BJ (cell line): Measurements from ENCODE around the gene WDFY3. TPM values are rescaled to one million over a fixed set of nuclear protein-coding genes. Genes with fewer than 3 reads are reported as not detected.

ENCODE experiments used
- CTCF ChIA-PET: fragments of 350-600 bp; formaldehyde crosslinking; extraction: SDS; loops from one replicate; lab custom pipeline; 2021; ENCODE audit warnings: antibody characterized with exemption, inconsistent platforms; lab: Yijun Ruan, JAX
- POLR2A ChIA-PET: fragments of 300-600 bp; sonication (Branson Sonifier 250); formaldehyde crosslinking; extraction: SDS; loops from one replicate; lab custom pipeline; 2021; ENCODE audit warnings: antibody characterized with exemption; lab: Charles Lee
- DNase-seq: peaks from one replicate; pipeline ENCODE4 v3.0.0-alpha.2; 2011; ENCODE audit warnings: low read depth
- H3K27me3 ChIP-seq: 2 replicates; pipeline ENCODE4 v1.6.0; 2011; ENCODE audit warnings: low read length; ENCODE audit not compliant: control insufficient read depth, insufficient read depth
- H3K36me3 ChIP-seq: 2 replicates; pipeline ENCODE4 v1.5.1; 2011; ENCODE audit warnings: low read length; ENCODE audit not compliant: control insufficient read depth, insufficient read depth
- H3K4me3 ChIP-seq: 2 replicates; pipeline ENCODE4 v1.5.1; 2011; ENCODE audit warnings: low read depth, mild to moderate bottlenecking, control low read depth, low read length
- polyA plus RNA-seq: library from polyadenylated mRNA; depleted of rRNA; stranded (reverse); fragments of >200 nt; gene quantifications from 2 replicates; pipeline ENCODE4 v1.2.3, GENCODE V29; 2011
- TF ChIP-seq, protein P1 (sequence below): IDR thresholded peaks from 2 replicates; pipeline ENCODE4 v1.5.1; 2011; ENCODE audit warnings: low read depth, mild to moderate bottlenecking, control low read depth, inconsistent platforms, low read length, moderate library complexity; ENCODE audit not compliant: insufficient read depth

The WDFY3 gene
- polyA plus RNA-seq, 1 experiment = 28.8 TPM

DNA sequence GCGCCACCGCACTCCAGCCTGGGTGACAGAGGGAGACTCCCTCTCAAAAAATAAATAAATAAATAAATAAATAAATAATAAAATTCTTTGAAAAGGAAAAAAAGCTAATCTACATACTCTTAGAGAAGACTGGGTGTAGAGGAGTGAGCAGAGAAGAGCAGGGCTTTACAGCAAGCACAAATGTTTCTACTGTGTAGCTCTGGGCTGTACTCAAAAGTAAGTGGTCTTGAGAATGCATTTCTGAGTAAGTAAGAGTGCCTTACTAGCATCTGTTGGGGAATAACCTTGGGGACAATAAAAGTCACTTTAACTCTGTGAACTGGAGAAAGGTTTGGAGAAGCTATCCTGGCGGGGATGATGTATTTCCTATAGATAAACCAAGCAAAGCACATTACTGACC lies 185.8 kb downstream of the WDFY3 start:
- Histone ChIP-seq H3K4me3 (no peak overlapping the region), H3K27me3 (no peaks in the 10 kb centered on the region), H3K36me3 (peaks cover 10% of the 10 kb centered on the region)
- ChIA-PET CTCF (interaction anchor here (0.6 to 0.7 kb wide), 2 partner anchors 30 to 186 kb away, joined by 3 to 4 read pairs; partner anchors contain the start of gene WDFY3), POLR2A (no interaction called here)
- no peak for DNase-seq
- TF ChIP-seq, protein P1, sequence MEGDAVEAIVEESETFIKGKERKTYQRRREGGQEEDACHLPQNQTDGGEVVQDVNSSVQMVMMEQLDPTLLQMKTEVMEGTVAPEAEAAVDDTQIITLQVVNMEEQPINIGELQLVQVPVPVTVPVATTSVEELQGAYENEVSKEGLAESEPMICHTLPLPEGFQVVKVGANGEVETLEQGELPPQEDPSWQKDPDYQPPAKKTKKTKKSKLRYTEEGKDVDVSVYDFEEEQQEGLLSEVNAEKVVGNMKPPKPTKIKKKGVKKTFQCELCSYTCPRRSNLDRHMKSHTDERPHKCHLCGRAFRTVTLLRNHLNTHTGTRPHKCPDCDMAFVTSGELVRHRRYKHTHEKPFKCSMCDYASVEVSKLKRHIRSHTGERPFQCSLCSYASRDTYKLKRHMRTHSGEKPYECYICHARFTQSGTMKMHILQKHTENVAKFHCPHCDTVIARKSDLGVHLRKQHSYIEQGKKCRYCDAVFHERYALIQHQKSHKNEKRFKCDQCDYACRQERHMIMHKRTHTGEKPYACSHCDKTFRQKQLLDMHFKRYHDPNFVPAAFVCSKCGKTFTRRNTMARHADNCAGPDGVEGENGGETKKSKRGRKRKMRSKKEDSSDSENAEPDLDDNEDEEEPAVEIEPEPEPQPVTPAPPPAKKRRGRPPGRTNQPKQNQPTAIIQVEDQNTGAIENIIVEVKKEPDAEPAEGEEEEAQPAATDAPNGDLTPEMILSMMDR = no peak

DNA sequence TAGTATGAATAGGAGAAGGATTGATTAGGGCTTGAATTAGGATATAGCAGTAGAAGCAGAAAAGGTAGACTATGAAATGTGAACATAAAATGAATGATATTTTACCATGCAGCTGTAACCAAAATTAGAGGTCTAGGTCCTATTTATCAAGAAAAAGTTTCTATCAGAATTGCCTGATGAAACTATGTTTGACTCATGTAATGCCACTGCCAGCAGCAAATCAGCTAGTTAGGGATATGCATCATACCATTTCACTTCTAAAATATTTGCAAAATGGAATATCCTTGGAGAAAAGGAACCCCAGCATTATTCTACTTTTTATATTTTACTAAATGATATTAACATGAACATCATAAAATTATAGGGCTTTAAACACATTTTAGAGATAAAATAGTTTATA lies 188.4 kb downstream of the WDFY3 start:
- peaks cover 5% of the 10 kb centered on the region; the same call in 1 of the 2 replicates for H3K36me3 ChIP-seq
- CTCF ChIA-PET = interaction anchor here (1.1 kb wide), 1 partner anchor 27 kb away, joined by 3 read pairs; no protein-coding TSS in a partner anchor
- no peak for DNase-seq

DNA sequence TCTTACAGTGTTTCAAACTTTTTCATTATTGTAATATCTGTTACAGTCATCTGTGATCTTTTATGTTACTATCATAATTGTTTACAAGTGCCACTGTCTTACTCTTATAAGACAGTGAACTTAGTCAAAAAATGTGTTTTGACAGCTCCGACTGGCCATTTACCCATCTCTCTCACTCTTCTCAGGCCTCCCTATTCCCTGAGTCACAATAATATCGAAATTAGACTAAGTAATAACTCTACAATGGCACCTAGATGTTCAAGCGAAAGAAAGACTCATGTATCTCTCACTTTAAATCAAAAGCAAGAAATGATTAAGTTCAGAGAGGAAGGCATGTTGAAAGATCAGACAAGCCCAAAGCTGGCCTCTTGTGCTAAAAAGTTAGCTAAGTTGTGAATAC lies 199.3 kb downstream of the WDFY3 start:
- DNase-seq = no peak
- Histone ChIP-seq H3K4me3 (no peak overlapping the region), H3K27me3 (no peaks in the 10 kb centered on the region), H3K36me3 (peaks cover 3% of the 10 kb centered on the region)
- CTCF ChIA-PET = interaction anchor here (2.2 kb wide), 1 partner anchor 24 kb away, joined by 4 read pairs; no protein-coding TSS in a partner anchor
- POLR2A ChIA-PET = interaction anchor here (0.5 kb wide), 1 partner anchor 21 kb away, joined by 4 read pairs; no protein-coding TSS in a partner anchor
- TF ChIP-seq, protein P1 = no peak

More for the DNA sequence above, 188.4 kb downstream of the WDFY3 start:
- POLR2A ChIA-PET = no interaction called here
- no peak overlapping the region for H3K4me3 ChIP-seq
- TF ChIP-seq, protein P1 = no peak
- no peaks in the 10 kb centered on the region for H3K27me3 ChIP-seq

DNA sequence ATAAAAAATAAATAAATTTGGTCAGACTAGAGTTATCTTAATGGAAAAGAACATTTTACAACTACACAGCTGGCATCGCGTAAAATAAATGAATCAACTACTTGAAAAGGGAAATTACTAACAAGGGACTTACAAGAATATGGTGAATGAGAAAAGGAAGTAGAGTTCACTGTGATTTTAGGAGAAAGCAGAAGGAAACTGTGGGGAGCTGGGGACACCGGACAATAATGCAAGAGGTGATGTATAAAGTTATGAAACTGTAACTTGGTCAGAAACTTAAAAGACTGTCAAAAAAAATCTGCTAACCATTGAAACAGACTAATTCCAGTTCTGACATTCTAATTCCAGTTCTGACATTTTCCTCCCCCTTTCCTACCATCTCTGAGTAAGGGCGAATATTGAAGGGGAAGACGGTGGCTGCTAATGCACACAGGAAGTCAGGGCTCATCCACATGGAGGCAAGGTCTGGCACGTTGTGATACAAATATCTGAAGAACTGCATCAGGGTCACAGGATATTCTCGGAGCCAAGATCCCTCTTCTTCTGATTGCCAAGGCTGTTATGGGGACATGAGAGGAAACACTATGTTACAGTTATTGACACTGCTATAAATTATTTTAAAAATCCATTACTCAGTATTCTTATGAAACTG lies 213.0 kb downstream of the WDFY3 start:
- POLR2A ChIA-PET = no interaction called here
- TF ChIP-seq, protein P1 = no peak
- H3K4me3 ChIP-seq = no peak overlapping the region
- no peaks in the 10 kb centered on the region for H3K27me3 ChIP-seq
- CTCF ChIA-PET = interaction anchor here (0.6 to 5.3 kb wide), 2 partner anchors 151 to 218 kb away, joined by 3 to 65 read pairs; no protein-coding TSS in a partner anchor
- H3K36me3 ChIP-seq = peaks cover 11% of the 10 kb centered on the region
- DNase-seq = no peak

DNA sequence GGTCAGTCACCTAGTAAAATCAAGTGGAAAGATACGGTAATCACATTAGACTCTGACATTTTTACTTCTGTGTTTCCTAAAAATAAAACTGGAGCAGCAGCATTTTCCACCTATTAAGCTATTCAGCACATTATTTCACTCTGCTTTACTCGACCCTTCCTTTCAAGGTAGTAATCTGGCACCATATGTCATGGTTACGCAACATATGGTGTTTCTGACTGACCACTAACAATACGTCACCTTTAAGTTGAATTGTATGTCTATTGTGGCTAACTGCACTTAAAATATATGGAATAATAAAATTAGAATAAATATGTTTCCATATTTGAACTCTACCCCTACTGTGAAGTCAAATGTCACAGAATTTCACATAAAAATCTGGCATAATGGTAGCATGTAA lies 214.8 kb downstream of the WDFY3 start:
- CTCF ChIA-PET = interaction anchor here (3.0 to 5.3 kb wide), 2 partner anchors 15 to 220 kb away, joined by 25 to 65 read pairs; no protein-coding TSS in a partner anchor

More for the DNA sequence above, 214.8 kb downstream of the WDFY3 start:
- no peaks in the 10 kb centered on the region for H3K27me3 ChIP-seq
- TF ChIP-seq, protein P1 = no peak
- no peak overlapping the region for H3K4me3 ChIP-seq
- DNase-seq = no peak
- POLR2A ChIA-PET = no interaction called here
- H3K36me3 ChIP-seq = peaks cover 13% of the 10 kb centered on the region
